ENCODE measurements around the gene TNFAIP3.
"Not testable (repeated sequence)": the region's sequence is repeated elsewhere in the genome, so short reads cannot be mapped to it uniquely, and the experiment has no call there.

Gene TNFAIP3

DNA sequence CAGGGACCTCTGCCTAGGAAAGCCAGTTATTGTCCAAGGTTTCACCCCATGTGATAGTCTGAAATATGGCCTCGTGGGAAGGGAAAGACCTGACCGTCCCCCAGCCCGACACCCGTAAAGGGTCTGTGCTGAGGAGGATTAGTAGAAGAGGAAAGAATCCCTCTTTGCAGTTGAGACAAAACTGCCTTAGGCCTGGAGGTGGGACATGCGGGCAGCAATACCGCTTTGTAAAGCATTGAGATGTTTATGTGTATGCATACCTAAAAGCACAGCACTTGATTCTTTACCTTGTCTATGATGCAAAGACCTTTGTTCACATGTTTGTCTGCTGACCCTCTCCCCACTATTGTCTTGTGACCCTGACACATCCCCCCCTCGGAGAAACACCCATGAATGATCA lies 22.3 kb upstream of the TNFAIP3 start:
- DNase-seq, result not testable (repeated sequence)

DNA sequence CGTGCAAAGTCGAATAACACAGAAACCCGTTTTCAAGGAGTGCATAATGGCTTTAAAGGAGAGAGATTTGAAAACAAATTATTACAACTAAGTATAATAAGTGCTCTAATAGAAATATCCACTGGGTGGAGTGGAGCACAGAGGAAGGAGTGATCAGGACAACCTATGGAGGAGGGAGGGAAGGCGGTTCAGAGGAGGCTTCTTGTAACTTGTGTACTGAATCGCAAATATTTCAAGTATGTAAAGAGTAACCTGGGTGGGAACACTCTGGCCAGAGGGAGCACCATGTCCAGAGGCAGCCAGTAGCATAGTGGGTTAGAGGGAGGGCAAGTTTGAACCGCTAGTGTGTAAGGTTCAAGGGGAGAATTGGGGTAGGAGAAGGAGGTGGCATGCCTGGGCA lies 21.6 kb upstream of the TNFAIP3 start:
- DNase-seq, result no peak

DNA sequence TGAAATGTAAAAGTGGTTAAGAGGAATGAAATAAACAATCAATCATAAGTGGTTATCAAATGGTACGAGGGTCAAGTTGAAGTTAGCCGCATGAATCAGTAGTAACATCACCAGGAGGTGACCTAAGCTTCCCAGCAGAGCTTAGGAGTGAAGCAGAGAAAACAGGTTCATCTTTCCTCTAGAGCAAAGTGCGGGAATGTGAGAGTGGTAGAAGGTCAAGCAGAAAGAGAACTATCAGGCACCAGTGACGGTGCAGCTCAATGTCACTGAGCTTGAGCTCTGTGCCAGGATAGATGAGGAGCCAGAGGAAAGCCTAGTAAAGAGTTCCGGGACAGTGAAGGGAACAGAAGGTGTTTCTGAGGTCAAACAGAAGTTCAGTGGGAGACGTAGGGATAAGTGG lies 20.8 kb upstream of the TNFAIP3 start:
- DNase-seq, result no peak

DNA sequence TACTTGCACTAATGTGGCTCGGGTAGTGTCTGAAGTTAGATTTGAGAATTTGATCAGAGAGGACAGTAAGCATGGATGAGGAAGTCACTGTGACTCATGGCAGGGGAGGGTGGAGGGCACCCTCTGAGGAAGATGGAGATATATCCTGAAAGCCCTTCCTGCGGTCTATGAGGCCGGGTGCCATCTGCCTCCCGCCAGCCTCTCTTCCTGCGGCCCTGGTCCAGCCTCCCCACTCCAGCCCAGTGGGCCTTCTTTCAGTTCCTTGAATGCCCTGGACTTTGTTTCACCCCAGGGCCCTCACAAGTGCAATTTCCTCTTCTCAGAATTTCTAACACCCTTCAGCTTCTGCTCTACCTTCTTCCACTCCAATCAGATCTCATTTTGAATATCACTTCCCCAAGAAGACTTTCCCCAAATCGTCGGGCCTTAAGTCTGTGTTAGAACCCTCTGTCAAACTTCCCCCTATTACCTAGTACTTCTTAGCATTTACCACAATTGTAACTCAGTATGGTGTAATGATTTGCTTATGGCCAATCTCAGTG lies 20.2 kb upstream of the TNFAIP3 start:
- DNase-seq, result peak in 23 of 58 donors; percentile 6 to 48 (median 24)

DNA sequence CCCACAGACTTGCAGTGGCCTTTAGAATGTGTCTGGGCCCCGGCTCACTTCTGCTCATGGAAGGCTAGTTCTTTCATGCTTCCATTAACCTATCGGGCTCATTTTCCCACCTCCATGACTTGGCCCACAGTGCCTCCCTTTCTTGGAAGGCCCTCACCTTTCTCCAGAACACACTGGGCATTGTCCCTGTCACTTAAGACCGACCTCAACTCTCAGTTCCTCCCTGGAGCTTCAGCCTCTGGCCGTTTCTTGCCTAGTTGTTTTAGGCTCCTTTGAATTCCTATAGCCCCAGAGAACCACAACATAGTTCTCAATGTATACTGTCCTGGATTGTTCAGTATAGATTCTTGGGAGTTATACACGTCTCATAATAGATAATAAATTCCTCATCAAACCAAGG lies 19.3 kb upstream of the TNFAIP3 start:
- DNase-seq, result no peak

DNA sequence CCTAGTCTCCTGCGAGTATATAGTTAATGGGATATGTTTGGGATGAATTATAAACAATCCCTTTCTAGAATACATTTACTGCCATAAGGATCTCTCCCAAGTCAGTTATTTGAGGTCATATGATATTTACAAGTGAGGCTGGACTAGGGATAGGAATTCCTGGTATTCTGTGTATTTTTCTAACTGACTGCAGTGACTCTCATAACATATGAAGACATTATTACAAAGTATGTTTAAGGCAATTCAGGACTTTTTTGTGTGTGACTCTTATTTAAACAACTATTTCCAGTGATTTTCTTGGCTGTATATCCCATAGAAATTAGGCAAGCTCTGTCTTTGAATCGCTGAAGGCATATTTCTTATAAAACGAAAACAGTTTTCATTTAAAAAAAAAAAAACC lies 18.4 kb upstream of the TNFAIP3 start:
- DNase-seq, result no peak

DNA sequence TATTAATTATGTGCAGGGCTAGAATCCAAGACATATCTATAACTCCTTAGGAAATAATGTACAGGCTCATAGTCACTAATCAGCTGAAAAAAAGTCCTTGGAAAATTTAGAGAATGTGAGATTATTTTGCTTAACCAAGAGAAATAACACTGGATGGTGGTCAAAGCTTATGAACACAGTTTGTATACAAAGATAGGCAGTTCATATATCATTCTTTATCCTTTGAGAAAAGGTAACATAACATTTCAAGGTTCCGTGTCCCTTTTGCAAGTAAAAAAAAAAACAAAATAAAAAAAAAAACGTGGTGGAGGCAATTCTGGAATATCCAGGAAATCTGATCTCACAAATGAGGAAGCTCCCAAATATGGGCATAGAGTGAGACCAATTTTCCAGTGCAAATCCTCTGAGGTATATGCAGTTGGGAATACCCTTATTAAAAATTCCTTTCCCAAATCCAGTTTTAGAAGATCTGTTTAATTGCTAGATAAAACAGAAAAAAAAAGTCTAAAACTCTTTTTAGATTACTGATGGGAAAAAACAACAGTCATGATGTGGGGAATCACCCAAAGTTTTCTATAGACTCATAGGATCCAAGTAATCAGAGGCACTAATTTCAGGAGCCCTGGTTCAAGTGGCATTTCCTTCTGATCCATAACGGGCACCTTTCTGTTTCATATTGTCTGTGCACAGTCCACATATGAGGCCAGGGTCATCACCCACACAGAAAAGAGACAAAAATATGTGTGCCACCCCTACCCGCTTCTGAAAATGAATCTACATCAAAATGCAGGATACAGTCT lies 17.7 kb upstream of the TNFAIP3 start:
- DNase-seq, result no peak

DNA sequence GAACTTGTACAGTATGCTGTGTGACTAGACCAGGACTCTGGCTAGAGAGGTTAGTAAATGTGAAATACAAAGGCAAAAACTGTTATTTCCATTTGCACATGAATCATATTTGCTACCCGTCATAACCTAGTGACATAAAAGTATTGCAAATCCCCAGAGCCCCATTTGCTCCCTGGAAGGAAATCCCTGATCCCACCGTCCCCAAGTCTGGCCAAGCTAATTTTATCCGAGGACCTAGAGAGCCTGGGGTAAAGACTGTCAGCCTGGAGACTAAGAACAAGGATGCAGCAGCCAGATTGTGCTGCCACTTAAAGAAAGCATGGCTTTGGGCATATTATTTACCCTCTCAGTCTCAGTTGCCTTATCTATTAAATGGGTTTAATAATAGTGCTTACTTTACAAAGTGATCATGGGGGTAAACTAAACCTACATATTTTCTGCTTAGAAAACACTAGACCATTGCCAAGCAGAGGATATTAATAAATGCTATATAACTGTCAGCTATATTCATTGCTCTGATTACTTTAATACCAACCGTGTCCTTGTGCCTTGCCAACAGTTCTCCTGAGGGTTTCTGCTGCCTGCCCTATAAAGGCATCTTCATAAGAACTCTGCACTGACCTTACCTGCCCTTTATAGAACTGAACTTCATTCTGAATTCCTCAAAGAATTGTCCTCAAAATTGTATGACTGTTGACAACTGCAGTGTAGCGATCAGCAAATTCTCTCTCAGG lies 16.9 kb upstream of the TNFAIP3 start:
- no peak for DNase-seq

DNA sequence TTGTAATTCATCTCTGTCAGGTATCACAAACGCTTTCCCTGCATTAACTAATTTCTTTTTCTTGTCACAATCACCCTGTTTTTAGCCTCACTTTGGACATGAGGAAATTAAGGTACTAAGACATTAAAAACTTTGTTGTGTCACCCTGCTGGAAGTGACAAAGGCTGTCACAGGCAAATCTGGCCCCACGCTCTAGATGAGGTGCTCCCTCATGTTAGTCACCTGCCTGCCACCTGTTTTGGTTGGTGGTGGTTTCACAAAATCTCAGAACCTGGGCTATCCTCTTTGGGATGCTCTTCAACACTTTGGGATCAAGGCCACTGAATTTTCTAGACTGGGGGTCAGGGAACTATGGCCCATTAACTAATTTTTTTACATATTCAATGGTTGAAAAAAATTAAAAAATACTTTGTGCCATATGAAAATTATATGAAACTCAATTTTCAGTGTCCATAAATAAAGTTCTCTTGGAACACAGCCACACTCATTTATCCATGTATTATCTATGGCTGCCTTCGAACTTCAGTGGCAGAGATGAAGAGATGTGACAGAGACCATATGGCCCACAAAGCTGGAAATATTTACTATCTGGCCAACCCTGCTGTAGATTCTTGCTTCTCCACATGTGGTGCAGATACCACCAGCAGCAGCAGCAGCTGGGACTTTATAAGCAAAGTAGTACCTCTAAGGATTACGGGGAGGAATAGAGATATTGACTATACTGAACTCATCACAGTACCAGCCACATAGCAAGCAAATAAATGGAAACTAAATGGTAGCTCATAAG lies 16.1 kb upstream of the TNFAIP3 start:
- DNase-seq, result no peak

DNA sequence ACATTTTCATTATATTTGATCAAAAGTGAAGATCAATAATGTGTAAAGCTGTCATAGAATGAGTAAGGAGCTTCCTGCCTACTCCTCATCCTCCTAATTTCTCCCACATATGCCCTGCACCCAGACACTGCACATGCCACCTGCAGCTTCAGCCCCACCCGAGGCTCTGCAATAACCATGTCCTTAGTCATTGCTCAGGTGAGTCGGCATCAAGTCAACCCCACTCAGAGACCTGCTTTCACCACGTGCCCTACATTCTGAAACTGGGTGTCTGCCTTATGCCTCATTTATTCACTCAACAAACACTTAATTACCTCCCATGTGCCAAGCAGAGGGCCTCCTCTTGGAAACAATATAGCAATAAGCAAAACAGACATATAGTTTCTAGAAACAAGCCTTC lies 15.4 kb upstream of the TNFAIP3 start:
- no peak for DNase-seq

DNA sequence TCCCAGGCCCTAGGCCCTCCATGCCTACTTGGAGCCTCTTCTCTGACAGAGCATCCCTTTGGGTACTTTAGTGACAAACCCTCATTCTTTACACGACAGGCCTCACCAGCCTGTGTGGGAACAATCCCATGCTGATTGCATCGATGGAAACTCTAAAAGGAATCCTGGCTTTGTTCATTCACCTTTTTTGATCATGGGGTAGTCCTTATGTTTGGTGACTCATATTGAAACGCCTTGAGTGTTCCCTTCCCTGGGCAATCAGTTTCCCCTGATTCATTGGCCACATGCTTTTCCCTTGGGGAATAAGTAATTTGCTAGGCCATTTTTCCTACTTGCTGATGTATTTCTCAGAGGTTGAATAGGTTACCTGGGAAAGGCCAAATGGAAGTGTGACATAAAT lies 14.7 kb upstream of the TNFAIP3 start:
- no peak for DNase-seq

DNA sequence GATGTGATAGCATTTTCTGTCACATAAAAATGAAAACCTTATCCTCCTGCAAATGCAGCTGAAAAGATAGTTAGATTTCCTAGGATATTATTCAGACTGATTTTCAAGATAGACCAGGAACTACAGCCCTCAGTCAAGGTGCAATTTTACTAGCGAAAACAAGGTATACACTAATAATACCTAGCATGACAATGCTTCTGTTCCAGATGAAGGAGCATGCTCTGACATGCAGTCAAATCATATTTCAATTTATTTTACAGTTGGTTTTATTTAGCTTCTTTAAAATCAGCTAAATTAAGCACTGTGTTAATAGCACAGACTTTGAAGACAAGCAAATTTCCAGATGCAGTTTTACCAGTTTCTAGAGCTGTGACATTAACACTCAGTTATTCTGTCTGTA lies 14.2 kb upstream of the TNFAIP3 start:
- DNase-seq, result no peak

DNA sequence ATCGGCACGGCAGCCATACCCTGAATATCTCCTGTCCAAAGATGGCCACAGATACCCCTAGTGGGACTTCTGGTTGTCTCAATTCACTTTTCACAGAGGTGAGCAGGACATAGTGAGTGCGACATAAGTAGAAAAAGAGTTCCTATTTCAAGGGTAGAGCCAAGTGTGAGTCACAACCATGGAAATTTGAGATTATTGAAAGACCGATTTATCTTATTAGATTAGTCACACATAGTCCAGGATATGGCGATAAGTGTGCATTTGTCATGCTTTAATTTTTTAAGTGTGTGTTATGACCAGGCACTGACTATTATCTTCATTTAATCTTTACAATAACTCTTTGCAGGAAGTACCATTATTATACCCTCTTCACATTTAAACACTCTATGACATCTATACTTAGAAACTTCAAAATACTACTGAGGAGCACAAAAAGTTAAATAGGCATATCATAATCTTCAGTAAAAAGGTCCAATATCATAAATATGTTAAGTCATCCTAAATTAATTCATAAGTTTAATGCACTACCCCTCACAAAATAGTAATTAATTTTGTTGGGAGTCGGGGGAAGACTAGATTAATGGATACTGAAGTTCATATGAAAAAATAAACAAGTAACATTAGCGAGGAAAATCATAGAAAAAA lies 13.4 kb upstream of the TNFAIP3 start:
- DNase-seq, result no peak

DNA sequence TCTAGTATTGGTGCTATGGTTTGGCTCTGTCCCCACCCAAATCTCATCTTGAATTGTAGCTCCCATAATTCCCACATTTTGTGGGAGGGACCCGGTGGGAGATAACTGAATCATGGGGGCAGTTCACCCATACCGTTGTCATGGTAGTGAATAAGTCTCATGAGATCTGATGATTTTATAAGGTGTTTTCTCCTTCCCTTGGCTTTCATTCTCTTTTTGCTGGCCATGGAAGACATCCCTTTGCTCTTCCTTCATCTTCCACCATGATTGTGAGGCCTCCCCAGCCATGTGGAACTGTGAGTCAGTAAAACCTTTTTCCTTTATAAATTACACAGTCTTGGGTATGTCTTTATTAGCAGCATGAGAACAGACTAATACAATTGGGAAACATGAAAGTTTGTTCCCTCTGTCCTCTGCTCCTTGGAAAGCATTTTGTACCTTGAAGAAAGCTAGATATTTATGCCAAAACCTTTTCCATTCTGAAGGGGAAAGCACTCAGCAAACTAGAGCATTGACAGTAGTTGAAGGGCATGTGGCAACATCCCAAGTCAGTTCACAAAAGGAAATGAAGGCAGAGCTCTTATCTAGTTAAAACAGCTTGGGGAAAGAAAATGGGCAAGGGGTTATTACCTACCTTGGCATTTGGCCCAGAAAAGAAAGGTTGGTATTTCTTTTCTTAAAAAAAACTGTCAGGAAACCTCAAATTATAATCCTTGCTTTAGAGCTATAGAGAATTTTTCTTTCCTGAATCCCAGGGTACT lies 10.7 kb upstream of the TNFAIP3 start:
- no peak for DNase-seq

DNA sequence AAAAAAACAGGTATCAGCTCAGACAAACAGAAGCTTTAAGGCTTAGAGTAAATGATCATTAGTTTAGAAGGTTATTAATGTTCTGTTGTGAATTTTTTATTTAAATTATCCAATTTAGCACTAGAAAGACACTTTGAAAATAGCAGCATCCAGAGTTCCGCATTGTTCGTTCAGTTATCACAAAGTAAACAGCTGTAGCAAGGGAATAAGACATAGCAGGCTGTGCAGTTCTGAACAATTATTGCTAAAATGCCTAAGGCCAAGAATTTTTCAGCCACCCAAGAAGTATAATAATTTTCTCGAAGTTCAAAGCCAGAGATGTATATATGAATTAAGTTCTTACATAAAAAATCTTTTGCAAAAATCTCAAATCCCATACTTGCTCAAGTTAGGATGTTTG lies 8.0 kb upstream of the TNFAIP3 start:
- no peak for DNase-seq

DNA sequence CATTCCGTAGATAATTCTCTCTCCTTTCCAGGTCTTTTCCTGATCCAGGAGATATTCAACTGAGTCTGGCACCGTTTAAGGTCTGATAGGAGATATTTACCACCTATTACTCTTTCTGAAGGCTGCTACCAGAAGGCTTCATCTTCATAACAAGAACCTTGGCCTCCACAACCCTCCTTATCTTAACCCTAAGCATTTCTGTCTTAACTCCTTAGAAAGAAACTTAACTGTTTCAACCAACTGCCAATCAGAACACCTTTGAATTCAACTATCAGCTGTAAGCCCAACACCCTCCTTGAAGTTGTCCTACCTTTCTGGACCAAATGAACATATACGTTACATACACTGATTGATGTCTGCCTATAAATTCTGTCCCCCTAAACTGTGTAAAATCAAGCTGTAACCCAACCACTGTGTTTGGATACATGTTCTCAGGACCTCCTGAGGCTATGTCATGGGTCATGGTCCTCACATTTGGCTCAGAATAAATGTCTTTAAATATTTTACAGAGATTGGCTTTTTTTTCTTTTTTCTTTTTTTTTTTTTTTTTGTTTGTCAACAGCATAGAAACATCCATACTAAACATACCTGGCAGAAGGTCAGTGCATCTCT lies 6.6 kb upstream of the TNFAIP3 start:
- DNase-seq, result no peak

DNA sequence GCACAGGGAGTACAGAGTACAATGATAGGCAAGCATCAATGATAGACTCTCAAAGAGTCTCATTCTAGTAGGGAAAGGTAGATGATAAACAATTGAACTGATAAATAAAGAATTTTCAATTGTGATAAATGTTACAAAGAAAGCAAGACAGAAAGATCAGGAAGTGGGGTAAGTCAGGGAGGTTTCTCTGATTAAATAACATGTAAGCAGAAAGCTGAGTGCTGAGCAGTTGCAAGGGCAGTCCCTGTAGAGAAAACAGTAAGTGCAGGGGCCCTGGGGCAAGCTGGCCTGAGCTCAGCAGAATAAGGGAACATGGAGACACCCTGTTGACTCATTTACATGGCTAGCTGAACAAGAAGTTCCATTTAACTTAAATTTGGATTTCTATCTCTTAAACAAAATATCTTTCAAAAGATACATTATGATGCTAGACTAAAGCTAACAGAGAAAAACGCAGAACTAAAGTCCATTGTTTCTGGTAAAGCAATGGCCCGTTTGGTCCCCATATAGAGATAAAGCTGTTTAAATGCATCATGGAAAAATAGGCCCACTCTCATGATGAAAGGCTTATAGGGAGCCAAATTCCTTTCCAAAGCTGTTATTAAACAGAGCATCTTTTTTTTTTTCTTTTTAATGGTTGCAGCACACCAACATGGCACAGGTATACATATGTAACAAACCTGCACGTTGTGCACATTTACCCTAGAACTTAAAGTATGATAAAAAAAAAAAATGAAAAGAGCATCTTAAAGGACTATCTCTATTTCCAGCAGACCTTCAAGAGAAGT lies 5.3 kb upstream of the TNFAIP3 start:
- no peak for DNase-seq

DNA sequence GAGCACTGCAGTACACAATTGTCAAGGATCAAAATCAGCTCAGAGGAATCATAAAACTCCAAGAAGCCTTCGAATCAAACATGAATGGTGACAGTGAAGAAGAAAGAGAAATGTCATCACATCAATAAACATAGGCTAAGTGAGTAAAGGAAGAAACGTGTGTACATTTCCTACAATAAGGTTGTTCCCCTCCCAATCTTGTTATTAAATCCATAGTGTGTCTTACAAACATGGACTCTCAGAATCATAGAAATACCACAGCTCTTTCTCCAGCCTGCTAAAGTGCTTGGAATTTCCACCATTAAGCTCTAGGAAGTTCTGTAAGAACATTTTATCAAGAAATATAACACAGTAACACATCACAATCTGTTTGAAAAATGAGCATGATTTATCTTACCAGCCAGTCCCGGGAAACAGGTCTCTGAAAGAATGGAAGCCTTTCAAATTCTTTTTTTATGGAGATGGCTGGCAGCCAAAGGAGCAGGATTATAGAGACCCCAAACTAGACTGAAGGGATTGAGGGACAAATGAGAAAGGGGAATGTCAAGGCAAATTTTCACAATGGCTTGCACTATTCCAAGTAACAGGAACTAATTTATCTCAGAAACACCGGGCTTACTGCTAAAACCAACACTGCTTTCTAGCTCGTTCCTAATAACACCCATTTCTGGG lies 4.5 kb upstream of the TNFAIP3 start:
- no peak for DNase-seq

Measured in anterior cingulate cortex (tissue), 58 donors.